ENCODE data around the gene CACYBP. TPM values are rescaled to one million over a fixed set of nuclear protein-coding genes. Genes with fewer than 3 reads are reported as not detected.
"Not testable (repeated sequence)": the region's sequence is repeated elsewhere in the genome, so short reads cannot be mapped to it uniquely, and the experiment has no call there.

Gene CACYBP
- total and polyA plus RNA-seq, 8 donors, result 16.5 to 317 (median 64.1) TPM

DNA sequence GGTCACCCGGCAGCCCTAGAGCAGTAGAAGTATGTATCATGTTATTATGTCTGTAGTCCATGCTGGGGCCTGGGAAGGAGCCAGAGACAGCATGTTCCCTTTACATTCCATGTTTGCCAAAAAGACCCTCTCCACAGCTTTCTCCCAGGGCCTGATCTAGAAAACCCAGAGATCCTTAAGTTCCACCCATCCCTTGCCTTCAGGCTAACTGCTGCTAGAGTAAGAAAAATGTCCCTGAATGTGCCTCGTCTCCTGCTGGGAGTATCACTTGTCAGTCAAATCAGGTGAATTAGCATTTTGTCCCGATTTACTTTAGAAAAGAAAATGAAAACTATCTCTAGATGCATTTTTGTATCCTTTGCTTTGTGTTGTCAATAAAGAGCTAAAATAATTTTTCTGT is 36.7 kb downstream of the CACYBP start:
- H3K4me3 ChIP-seq, result no peak overlapping the region
- no peak for TF ChIP-seq POLR2A (IDR thresholded peaks at IDR 0.05)
- no peak for TF ChIP-seq POLR2AphosphoS5 (IDR thresholded peaks at IDR 0.05)
- TF ChIP-seq EP300 (IDR thresholded peaks at IDR 0.05), result no peak
- TF ChIP-seq, protein P1, sequence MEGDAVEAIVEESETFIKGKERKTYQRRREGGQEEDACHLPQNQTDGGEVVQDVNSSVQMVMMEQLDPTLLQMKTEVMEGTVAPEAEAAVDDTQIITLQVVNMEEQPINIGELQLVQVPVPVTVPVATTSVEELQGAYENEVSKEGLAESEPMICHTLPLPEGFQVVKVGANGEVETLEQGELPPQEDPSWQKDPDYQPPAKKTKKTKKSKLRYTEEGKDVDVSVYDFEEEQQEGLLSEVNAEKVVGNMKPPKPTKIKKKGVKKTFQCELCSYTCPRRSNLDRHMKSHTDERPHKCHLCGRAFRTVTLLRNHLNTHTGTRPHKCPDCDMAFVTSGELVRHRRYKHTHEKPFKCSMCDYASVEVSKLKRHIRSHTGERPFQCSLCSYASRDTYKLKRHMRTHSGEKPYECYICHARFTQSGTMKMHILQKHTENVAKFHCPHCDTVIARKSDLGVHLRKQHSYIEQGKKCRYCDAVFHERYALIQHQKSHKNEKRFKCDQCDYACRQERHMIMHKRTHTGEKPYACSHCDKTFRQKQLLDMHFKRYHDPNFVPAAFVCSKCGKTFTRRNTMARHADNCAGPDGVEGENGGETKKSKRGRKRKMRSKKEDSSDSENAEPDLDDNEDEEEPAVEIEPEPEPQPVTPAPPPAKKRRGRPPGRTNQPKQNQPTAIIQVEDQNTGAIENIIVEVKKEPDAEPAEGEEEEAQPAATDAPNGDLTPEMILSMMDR (IDR thresholded peaks at IDR 0.05), result no peak
- no peaks in the 10 kb centered on the region for H3K36me3 ChIP-seq
- WGBS, 5 donors, result 57 to 78% (median 70%) methylated on average over 3 of the region's 3 CpGs
- no peak overlapping the region for H3K27ac ChIP-seq
- H3K27me3 ChIP-seq, result no peaks in the 10 kb centered on the region
- no peaks in the 10 kb centered on the region for H3K4me1 ChIP-seq
- H3K9me3 ChIP-seq, result no peaks in the 10 kb centered on the region
- intact Hi-C loops (cut with DNase I; ENCODE audit: low total_unique reads), result loop anchor here (10.0 kb wide), 1 partner anchor 278 kb away; no protein-coding TSS in a partner anchor
- DNase-seq, result no peak

DNA sequence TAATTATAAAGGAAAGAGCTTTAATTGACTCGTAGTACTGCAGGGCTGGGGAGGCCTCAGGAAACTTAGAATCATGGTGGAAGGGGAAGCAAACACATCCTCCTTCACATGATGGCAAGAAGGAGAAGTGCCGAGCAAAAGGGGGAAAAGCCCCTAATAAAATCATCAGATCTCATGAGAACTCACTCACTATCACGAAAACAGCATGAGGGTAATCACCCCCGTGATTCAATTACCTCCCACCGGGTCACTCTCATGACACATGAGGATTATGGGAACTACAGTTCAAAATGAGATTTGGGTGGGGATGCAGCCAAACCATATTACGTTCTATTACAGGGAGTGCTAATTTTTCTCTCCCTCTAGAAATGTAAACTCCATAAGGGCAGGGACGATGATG is 37.7 kb downstream of the CACYBP start:
- no peak for TF ChIP-seq EP300 (IDR thresholded peaks at IDR 0.05)
- no peak for TF ChIP-seq POLR2AphosphoS5 (IDR thresholded peaks at IDR 0.05)
- no peak for TF ChIP-seq POLR2A (IDR thresholded peaks at IDR 0.05)
- TF ChIP-seq, protein P1 (IDR thresholded peaks at IDR 0.05), result no peak
- H3K4me3 ChIP-seq, result no peak overlapping the region
- H3K9me3 ChIP-seq, result no peaks in the 10 kb centered on the region
- H3K27me3 ChIP-seq, result no peaks in the 10 kb centered on the region
- DNase-seq, result no peak
- H3K36me3 ChIP-seq, result no peaks in the 10 kb centered on the region
- WGBS, 5 donors, result 51 to 68% (median 60%) methylated on average over 7 of the region's 7 CpGs
- no peak overlapping the region for H3K27ac ChIP-seq
- H3K4me1 ChIP-seq, result no peaks in the 10 kb centered on the region
- intact Hi-C loops (cut with DNase I; ENCODE audit: low total_unique reads), result loop anchor here (10.0 kb wide), 1 partner anchor 277 kb away; no protein-coding TSS in a partner anchor

DNA sequence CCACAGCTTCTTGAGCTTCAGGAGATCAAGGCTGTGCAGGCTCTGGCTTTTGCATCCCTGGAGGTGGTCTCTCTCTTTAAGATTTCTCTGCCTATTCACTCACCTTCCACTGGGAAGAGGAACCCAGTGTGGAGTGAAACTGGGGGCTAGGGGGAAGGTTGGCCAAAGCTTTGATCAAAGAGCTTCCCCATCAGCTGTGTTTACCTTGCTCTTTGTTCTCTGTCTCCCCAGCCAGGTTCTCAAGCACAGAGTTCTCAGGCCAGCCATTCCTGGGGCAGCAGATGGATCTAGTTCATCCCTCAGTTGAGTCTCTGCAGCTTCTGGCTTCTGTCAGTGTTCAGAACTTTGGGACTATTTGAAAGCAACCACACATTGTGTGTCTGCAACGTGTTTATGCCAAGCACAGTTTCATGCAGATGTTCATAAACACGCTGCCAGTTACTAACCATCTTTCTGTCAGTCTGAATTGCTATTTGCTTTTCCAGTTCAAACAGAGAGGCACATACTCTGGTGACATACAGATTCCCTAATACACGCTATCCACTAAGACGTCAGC is 40.7 kb downstream of the CACYBP start:
- no peak for DNase-seq
- H3K27ac ChIP-seq, result no peak overlapping the region
- intact Hi-C loops (cut with DNase I; ENCODE audit: low total_unique reads), result no loop called here
- peaks cover 0 to 5% (median 0%) of the 10 kb centered on the region in 3 donors for H3K27me3 ChIP-seq
- no peaks in the 10 kb centered on the region for H3K36me3 ChIP-seq
- TF ChIP-seq POLR2AphosphoS5 (IDR thresholded peaks at IDR 0.05) (no peak), EP300 (IDR thresholded peaks at IDR 0.05) (no peak), POLR2A (IDR thresholded peaks at IDR 0.05) (no peak)
- TF ChIP-seq, protein P1 (IDR thresholded peaks at IDR 0.05), result no peak
- H3K4me3 ChIP-seq, result no peak overlapping the region
- WGBS, 5 donors, result 47 to 58% (median 52%) methylated on average over 4 of the region's 4 CpGs
- H3K4me1 ChIP-seq, result no peaks in the 10 kb centered on the region
- no peaks in the 10 kb centered on the region for H3K9me3 ChIP-seq

DNA sequence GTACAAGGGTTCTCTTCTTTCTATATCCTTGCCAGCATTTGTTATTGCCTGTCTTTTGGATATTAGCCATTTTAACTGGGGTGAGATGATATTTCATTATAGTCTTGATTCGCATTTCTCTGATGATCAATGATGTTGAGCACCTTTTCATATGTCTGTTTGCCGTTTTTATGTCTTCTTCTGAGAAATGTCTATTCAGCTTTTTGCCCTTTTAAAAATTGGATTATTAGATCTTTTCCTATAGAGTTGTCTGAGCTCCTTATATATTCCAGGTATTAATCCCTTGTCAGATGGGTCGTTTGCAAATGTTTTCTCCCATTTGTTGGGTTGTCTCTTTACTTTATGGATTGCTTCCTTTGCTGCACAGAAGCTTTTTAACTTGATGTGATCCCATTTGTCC is 42.9 kb downstream of the CACYBP start:
- Histone ChIP-seq H3K27me3 (peaks cover 0 to 5% (median 0%) of the 10 kb centered on the region in 3 donors), H3K36me3 (no peaks in the 10 kb centered on the region), H3K27ac (no peak overlapping the region), H3K4me1 (no peaks in the 10 kb centered on the region), H3K9me3 (no peaks in the 10 kb centered on the region), H3K4me3 (no peak overlapping the region)
- TF ChIP-seq POLR2AphosphoS5 (IDR thresholded peaks at IDR 0.05), result no peak
- no peak for DNase-seq
- intact Hi-C loops (cut with DNase I; ENCODE audit: low total_unique reads), result no loop called here
- WGBS, 5 donors, result 64 to 74% (median 67%) methylated on average over 3 of the region's 3 CpGs

DNA sequence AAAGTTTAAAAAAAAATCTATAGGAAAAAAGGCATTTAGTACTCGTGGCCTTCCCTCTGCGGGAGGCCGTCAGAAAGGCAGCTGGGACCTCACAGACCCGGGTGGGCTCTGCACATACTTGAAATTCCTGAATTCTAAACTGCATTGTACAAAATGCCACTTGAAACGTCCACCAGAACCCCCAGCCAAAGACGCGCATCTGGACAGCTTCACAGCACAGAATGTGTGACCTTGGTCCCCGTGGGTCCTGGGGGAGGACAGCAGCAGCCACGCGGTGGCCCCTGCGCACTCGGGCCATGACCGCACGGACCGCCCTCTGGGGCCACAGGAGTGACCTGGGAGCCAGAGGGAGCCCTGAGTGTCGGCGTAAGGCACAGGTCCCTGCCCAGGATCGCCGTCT is 44.1 kb downstream of the CACYBP start:
- no peak for TF ChIP-seq EP300 (IDR thresholded peaks at IDR 0.05)
- H3K27ac ChIP-seq, result no peak overlapping the region
- no peaks in the 10 kb centered on the region for H3K36me3 ChIP-seq
- intact Hi-C loops (cut with DNase I; ENCODE audit: low total_unique reads), result no loop called here
- H3K9me3 ChIP-seq, result no peaks in the 10 kb centered on the region
- no peak overlapping the region for H3K4me3 ChIP-seq
- DNase-seq, result no peak
- 63 to 74% (median 69%) methylated on average over 19 of the region's 19 CpGs for WGBS, 5 donors
- no peaks in the 10 kb centered on the region for H3K4me1 ChIP-seq
- H3K27me3 ChIP-seq, result peaks cover 0 to 5% (median 0%) of the 10 kb centered on the region in 3 donors

DNA sequence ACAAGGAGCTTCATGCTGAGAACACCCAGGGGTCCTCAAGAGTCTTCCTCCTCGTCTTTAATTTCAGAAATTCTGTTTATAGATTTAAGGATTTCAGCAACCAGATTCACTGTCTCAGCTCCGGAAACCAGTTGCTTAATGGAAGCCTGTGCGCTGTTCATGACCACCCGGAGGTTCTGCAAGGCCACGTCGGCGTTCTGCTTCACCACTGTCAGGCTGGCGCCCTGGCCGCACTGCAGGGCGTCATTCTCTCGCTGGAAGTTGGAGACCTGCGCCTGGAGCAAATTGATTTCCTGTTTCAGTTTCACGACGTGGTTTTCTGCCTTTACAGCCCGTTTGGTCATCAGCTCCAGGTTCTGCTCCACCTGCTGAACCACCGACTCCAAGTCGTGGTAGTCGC is 44.8 kb downstream of the CACYBP start:
- WGBS, 5 donors, result 81 to 90% (median 89%) methylated on average over 18 of the region's 18 CpGs

More for the DNA sequence above, 44.8 kb downstream of the CACYBP start:
- DNase-seq; H3K27me3 ChIP-seq; H3K36me3 ChIP-seq; H3K4me3 ChIP-seq; H3K27ac ChIP-seq; H3K4me1 ChIP-seq; intact Hi-C loops (cut with DNase I; ENCODE audit: low total_unique reads); H3K9me3 ChIP-seq: not testable (repeated sequence)

All from stomach (tissue), 9 donors.